Activated CD8-positive, alpha-beta T cell treated with anti-CD3 and anti-CD28 coated beads for 36 hours (primary cell): ENCODE results near the gene TNRC6C. TPM values are rescaled to one million over a fixed set of nuclear protein-coding genes. Genes with fewer than 3 reads are reported as not detected.

Experiments used
- ATAC-seq: fragments of 200-7000 bp; cut with Tn5 transposase; one replicate; pipeline ENCODE4 v1.10.0; 2021; ENCODE audit warnings: mild to moderate bottlenecking, moderate library complexity
- CTCF ChIA-PET: fragments of 350-600 bp; sonication (Branson Sonifier 250); formaldehyde crosslinking; loops from one replicate; lab custom pipeline; 2021; ENCODE audit warnings: antibody characterized with exemption; lab: Charles Lee
- POLR2A ChIA-PET: fragments of 350-600 bp; sonication (Branson Sonifier 250); formaldehyde crosslinking; loops from one replicate; lab custom pipeline; 2021; ENCODE audit warnings: antibody characterized with exemption; lab: Charles Lee
- DNase-seq: peaks from one replicate; pipeline ENCODE4 v3.0.0-alpha.2; 2020
- H3K27ac Mint-ChIP-seq: one replicate; pipeline ENCODE4 v1.8.0; 2021; ENCODE audit warnings: mild to moderate bottlenecking, mixed read lengths
- H3K27me3 Mint-ChIP-seq: one replicate; pipeline ENCODE4 v1.8.0; 2021; ENCODE audit warnings: mixed read lengths
- H3K36me3 Mint-ChIP-seq: one replicate; pipeline ENCODE4 v1.8.0; 2021; ENCODE audit warnings: low read depth, mixed read lengths
- H3K4me1 Mint-ChIP-seq: one replicate; pipeline ENCODE4 v1.8.0; 2021; ENCODE audit warnings: low read depth, mixed read lengths
- H3K4me3 Mint-ChIP-seq: one replicate; pipeline ENCODE4 v1.8.0; 2021; ENCODE audit warnings: mild to moderate bottlenecking, moderate library complexity, mixed read lengths
- H3K9me3 Mint-ChIP-seq: one replicate; pipeline ENCODE4 v1.8.0; 2021; ENCODE audit warnings: mixed read lengths
- intact Hi-C: fragments of 100-400 bp; cut with micrococcal nuclease; formaldehyde crosslinking; loops from one replicate; pipeline ENCODE4 v1.10.0; 2022
- total RNA-seq, 2 experiments: library from RNA; stranded (reverse); gene quantifications; one replicate each; pipeline ENCODE4 v1.2.3, GENCODE V29; 2021
- TF ChIP-seq, protein P1 (sequence below): fragments of 200-600 bp; IDR thresholded peaks from one replicate; pipeline ENCODE4 v1.8.0; 2022; ENCODE audit warnings: antibody characterized with exemption, mild to moderate bottlenecking

TNRC6C gene
- total RNA-seq, 2 experiments from 2014 or later: 26.4 to 26.6 TPM

DNA sequence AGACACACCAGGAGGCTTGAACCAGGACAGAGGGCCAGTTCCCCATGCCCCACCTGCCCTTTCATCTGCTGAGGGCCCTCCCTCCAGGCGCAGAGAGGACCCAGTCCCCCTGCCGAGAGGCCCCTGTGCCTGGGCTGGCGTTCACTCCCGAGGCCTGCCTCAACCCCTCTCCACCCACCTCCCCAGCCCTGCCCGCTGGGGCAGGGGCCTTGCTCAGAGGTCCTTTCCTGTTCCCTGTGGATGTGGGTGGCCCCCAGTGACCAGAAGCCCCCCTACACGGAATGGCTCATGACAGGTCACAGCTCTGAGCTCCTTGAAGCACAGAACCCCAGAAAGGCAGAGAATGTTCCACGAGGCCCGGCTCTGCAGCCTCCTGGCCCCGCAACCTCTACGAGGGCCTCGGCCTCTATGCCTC lies 163.3 kb downstream of the TNRC6C start:
- H3K27ac Mint-ChIP-seq: peak overlapping the region; percentile 94
- H3K27me3 Mint-ChIP-seq: no peaks in the 10 kb centered on the region
- ATAC-seq (peak; percentile 9), DNase-seq (no peak)
- intact Hi-C loops: loop anchor here (2.0 kb wide), 1 partner anchor 19 kb away; no protein-coding TSS in a partner anchor
- H3K36me3 Mint-ChIP-seq: peaks cover 68% of the 10 kb centered on the region
- ChIA-PET CTCF (interaction anchor here (1.2 to 7.9 kb wide), 3 partner anchors 9 to 54 kb away, joined by 3 to 83 read pairs (median 6); no protein-coding TSS in a partner anchor), POLR2A (interaction anchor here (0.9 to 18.6 kb wide), 3 partner anchors 8 to 54 kb away, joined by 3 to 335 read pairs (median 56); partner anchors contain the start of genes C17orf99 and TMC8)
- peak overlapping the region; percentile 77 for H3K4me3 Mint-ChIP-seq
- H3K4me1 Mint-ChIP-seq: peaks cover 64% of the 10 kb centered on the region
- TF ChIP-seq, protein P1, sequence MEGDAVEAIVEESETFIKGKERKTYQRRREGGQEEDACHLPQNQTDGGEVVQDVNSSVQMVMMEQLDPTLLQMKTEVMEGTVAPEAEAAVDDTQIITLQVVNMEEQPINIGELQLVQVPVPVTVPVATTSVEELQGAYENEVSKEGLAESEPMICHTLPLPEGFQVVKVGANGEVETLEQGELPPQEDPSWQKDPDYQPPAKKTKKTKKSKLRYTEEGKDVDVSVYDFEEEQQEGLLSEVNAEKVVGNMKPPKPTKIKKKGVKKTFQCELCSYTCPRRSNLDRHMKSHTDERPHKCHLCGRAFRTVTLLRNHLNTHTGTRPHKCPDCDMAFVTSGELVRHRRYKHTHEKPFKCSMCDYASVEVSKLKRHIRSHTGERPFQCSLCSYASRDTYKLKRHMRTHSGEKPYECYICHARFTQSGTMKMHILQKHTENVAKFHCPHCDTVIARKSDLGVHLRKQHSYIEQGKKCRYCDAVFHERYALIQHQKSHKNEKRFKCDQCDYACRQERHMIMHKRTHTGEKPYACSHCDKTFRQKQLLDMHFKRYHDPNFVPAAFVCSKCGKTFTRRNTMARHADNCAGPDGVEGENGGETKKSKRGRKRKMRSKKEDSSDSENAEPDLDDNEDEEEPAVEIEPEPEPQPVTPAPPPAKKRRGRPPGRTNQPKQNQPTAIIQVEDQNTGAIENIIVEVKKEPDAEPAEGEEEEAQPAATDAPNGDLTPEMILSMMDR: no peak
- H3K9me3 Mint-ChIP-seq: no peaks in the 10 kb centered on the region

DNA sequence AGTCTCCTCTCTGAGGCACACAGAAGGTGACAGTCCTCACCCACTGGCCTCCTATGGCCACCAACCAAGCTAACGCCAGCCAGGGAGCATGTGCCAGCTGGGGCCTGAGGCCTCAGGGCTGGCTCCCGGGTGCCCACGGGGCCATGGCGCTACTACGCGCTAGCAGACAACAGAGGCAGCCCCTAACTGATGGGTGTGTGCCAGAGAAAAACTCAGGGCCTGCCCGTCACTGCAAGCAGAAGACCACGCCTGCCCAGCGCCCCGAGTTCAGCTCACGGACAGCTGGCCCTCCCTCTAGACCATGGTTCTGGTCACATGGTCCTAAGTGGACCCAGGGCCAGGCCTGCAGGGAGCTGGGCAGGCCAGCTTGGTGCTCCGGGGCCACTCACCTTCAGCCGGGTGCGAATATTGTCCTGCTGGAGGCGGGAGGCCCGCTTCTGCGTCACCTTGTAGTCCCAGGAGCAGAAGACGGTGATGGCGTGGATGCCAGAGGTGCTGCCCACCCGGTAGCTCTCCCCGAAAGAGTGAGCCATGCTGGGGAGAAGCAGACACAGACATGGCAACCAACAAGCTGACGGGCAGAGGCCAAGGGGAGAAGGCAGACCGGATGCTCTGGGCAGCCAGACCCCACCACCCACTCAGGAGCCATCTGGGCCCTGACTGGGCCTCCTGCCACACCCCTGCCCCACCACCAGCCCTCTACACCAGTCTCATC lies 163.9 kb downstream of the TNRC6C start:
- Mint-ChIP-seq H3K4me1 (peaks cover 60% of the 10 kb centered on the region), H3K9me3 (no peaks in the 10 kb centered on the region), H3K27me3 (no peaks in the 10 kb centered on the region), H3K36me3 (peaks cover 69% of the 10 kb centered on the region), H3K4me3 (peak overlapping the region; percentile 77), H3K27ac (peak overlapping the region; percentile 94)
- ATAC-seq (no peak), DNase-seq (no peak)
- TF ChIP-seq, protein P1: no peak
- POLR2A ChIA-PET: interaction anchor here (0.9 to 18.6 kb wide), 3 partner anchors 9 to 54 kb away, joined by 3 to 335 read pairs (median 56); partner anchors contain the start of genes C17orf99 and TMC8
- CTCF ChIA-PET: interaction anchor here (1.2 to 7.9 kb wide), 3 partner anchors 9 to 53 kb away, joined by 3 to 83 read pairs (median 6); no protein-coding TSS in a partner anchor
- intact Hi-C loops: no loop called here

DNA sequence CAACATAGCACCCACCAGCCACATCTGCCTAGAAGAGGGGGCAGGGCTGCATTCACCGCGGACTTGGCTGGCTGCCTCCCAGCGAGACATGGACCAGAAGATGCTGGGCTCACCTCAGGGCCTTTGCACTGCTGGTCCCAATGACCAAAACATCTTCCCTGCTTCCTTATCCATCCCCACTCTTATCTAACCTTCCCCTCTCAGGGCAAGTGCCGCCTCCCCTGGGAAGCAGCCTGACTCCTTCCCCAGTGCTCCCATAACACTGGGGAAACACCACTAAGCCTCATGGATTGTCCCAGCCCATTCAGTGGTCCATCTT lies 164.4 kb downstream of the TNRC6C start:
- peak; percentile 48 for DNase-seq
- POLR2A ChIA-PET: interaction anchor here (7.6 to 18.6 kb wide), 2 partner anchors 9 to 16 kb away, joined by 56 to 335 read pairs; partner anchors contain the start of genes C17orf99 and TMC8
- intact Hi-C loops: no loop called here
- TF ChIP-seq, protein P1: no peak
- H3K4me1 Mint-ChIP-seq: peaks cover 56% of the 10 kb centered on the region
- H3K4me3 Mint-ChIP-seq: peak overlapping the region; percentile 77
- CTCF ChIA-PET: interaction anchor here (1.4 to 7.9 kb wide), 2 partner anchors 13 to 53 kb away, joined by 6 to 83 read pairs; no protein-coding TSS in a partner anchor
- no peak for ATAC-seq
- peaks cover 67% of the 10 kb centered on the region for H3K36me3 Mint-ChIP-seq
- H3K9me3 Mint-ChIP-seq: no peaks in the 10 kb centered on the region
- H3K27ac Mint-ChIP-seq: peak overlapping the region; percentile 94
- no peaks in the 10 kb centered on the region for H3K27me3 Mint-ChIP-seq

DNA sequence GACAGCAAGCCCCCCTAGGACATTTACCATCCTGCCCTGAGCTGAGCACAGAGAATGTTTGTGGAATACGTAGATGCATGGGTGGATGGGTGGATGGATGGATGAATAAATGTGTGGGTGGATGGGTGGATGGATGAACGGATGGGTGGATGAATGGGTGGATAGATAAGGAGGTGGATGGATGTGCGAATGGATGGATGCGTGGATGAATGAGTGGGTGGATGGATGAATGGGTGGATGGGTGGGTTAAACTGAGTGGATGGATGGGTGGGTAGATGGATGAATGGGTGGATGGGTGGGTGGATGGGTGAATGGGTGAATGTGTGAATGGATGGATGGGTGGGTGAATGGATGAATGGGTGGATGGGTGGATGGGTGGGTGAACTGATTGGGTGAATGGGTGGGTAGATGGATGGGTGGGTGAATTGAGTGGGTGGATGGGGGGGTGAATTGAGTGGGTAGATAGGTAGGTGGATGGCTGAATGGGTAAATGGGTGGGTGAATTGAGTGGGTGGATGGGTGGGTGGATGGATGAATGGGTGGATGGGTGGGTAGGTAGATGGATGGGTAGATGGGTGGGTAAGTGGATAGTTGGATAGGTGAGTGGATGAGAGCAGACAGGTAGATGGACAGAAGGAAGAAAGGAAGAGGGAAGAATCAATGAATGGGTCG lies 164.9 kb downstream of the TNRC6C start:
- no peak for ATAC-seq
- ChIA-PET CTCF (interaction anchor here (1.0 to 7.9 kb wide), 3 partner anchors 10 to 38 kb away, joined by 3 to 83 read pairs (median 5); no protein-coding TSS in a partner anchor), POLR2A (interaction anchor here (7.6 to 18.6 kb wide), 2 partner anchors 10 to 15 kb away, joined by 56 to 335 read pairs; partner anchors contain the start of genes C17orf99 and TMC8)
- TF ChIP-seq, protein P1: no peak
- no peaks in the 10 kb centered on the region for H3K27me3 Mint-ChIP-seq
- H3K4me1 Mint-ChIP-seq: peaks cover 53% of the 10 kb centered on the region
- intact Hi-C loops: no loop called here
- H3K9me3 Mint-ChIP-seq: no peaks in the 10 kb centered on the region
- no peak for DNase-seq
- H3K27ac Mint-ChIP-seq: peak overlapping the region; percentile 94
- peak overlapping the region; percentile 78 for H3K4me3 Mint-ChIP-seq
- peaks cover 65% of the 10 kb centered on the region for H3K36me3 Mint-ChIP-seq
